Mucosa of rectum (tissue), 2 donors: ENCODE results near the gene TRMT10B.

Experiments
- H3K27ac ChIP-seq, 2 donors: one replicate each; pipeline ENCODE4 v1.7.0; 2013; ENCODE audit warnings: inconsistent platforms in 2 of 2, low read depth in 2 of 2, low read length in 2 of 2
- H3K27me3 ChIP-seq, 2 donors: one replicate each; pipeline ENCODE4 v1.7.0; 2013; ENCODE audit warnings: low read length in 2 of 2; ENCODE audit not compliant: control insufficient read depth in 2 of 2, insufficient read depth in 2 of 2
- H3K36me3 ChIP-seq, 2 donors: one replicate each; pipeline ENCODE4 v1.7.0; 2013; ENCODE audit warnings: low read length in 2 of 2; ENCODE audit not compliant: control insufficient read depth in 2 of 2, insufficient read depth in 2 of 2
- H3K4me1 ChIP-seq, 2 donors: one replicate each; pipeline ENCODE4 v1.7.0; 2013; ENCODE audit warnings: low read length in 2 of 2, mild to moderate bottlenecking in 1 of 2; ENCODE audit not compliant: control insufficient read depth in 2 of 2, insufficient read depth in 2 of 2
- H3K4me3 ChIP-seq, 2 donors: one replicate each; pipeline ENCODE4 v1.7.0; 2013; ENCODE audit warnings: low read length in 2 of 2
- H3K9ac ChIP-seq, 2 donors: one replicate each; pipeline ENCODE4 v1.7.0; 2013; ENCODE audit warnings: low read length in 2 of 2, low read depth in 1 of 2, mild to moderate bottlenecking in 1 of 2
- H3K9me3 ChIP-seq, 2 donors: one replicate each; pipeline ENCODE4 v1.7.0; 2013; ENCODE audit warnings: low read length in 2 of 2; ENCODE audit not compliant: control insufficient read depth in 2 of 2
- donor health status: healthy.
- donor health status: Normal muscosa, but diverticular disease.

The TRMT10B gene

GRCh38 chr9:37769995-37770394 is 16.4 kb downstream of the TRMT10B start:
- Histone ChIP-seq H3K9ac (no peak overlapping the region), H3K9me3 (no peaks in the 10 kb centered on the region), H3K4me3 (no peak overlapping the region), H3K36me3 (peaks cover 5 to 24% of the 10 kb centered on the region in 2 donors), H3K27me3 (no peaks in the 10 kb centered on the region), H3K27ac (no peak overlapping the region), H3K4me1 (no peaks in the 10 kb centered on the region)

- Histone ChIP-seq H3K27me3 (no peaks in the 10 kb centered on the region), H3K27ac (no peak overlapping the region), H3K36me3 (peaks cover 33 to 57% of the 10 kb centered on the region in 2 donors), H3K4me3 (no peak overlapping the region), H3K9me3 (no peaks in the 10 kb centered on the region), H3K9ac (no peak overlapping the region), H3K4me1 (no peaks in the 10 kb centered on the region)
These were observed 21.8 kb downstream of the TRMT10B start for GRCh38 chr9:37775216-37775919.

GRCh38 chr9:37776328-37776727 is 22.7 kb downstream of the TRMT10B start:
- Histone ChIP-seq H3K27me3 (no peaks in the 10 kb centered on the region), H3K4me1 (no peaks in the 10 kb centered on the region), H3K36me3 (peaks cover 30 to 66% of the 10 kb centered on the region in 2 donors), H3K27ac (no peak overlapping the region), H3K4me3 (no peak overlapping the region), H3K9me3 (no peaks in the 10 kb centered on the region), H3K9ac (no peak overlapping the region)

- no peak overlapping the region for H3K9ac ChIP-seq
- H3K36me3 ChIP-seq: peaks cover 43 to 80% of the 10 kb centered on the region in 2 donors
- no peaks in the 10 kb centered on the region for H3K9me3 ChIP-seq
- H3K27me3 ChIP-seq: no peaks in the 10 kb centered on the region
- H3K4me3 ChIP-seq: no peak overlapping the region
- H3K27ac ChIP-seq: no peak overlapping the region
- H3K4me1 ChIP-seq: no peaks in the 10 kb centered on the region
These were observed 24.9 kb downstream of the TRMT10B start for GRCh38 chr9:37778534-37778933.

- peak overlapping the region; percentile 54 to 77 for H3K27ac ChIP-seq
- H3K4me1 ChIP-seq: peaks cover 5 to 8% of the 10 kb centered on the region in 2 donors
- H3K4me3 ChIP-seq: peak overlapping the region; percentile 90 to 96
- no peaks in the 10 kb centered on the region for H3K9me3 ChIP-seq
- no peaks in the 10 kb centered on the region for H3K27me3 ChIP-seq
- H3K9ac ChIP-seq: peak overlapping the region; percentile 78 to 79
- peaks cover 25 to 42% of the 10 kb centered on the region in 2 donors for H3K36me3 ChIP-seq
These were observed 30.6 kb downstream of the TRMT10B start for GRCh38 chr9:37784291-37784615.

- peak within 1 kb of the TSS; percentile 54 to 77 for H3K27ac ChIP-seq
- peak within 1 kb of the TSS; percentile 90 to 96 for H3K4me3 ChIP-seq
- no peaks in the 10 kb centered on the region for H3K27me3 ChIP-seq
- H3K9ac ChIP-seq: peak within 1 kb of the TSS; percentile 78 to 79
- H3K9me3 ChIP-seq: no peaks in the 10 kb centered on the region
- peaks cover 20 to 36% of the 10 kb centered on the region in 2 donors for H3K36me3 ChIP-seq
- peaks cover 5 to 8% of the 10 kb centered on the region in 2 donors for H3K4me1 ChIP-seq
These were observed 31.2 kb downstream of the TRMT10B start, which contains the start of gene EXOSC3 for GRCh38 chr9:37784616-37785483. Gene EXOSC3, minus strand, starts transcription at chr9:37785064. Its CDS starts 20 bp downstream, at chr9:37785044.

GRCh38 chr9:37787059-37787458 is 33.5 kb downstream of the TRMT10B start:
- no peak overlapping the region for H3K4me3 ChIP-seq

GRCh38 chr9:37788332-37788731 is 34.7 kb downstream of the TRMT10B start:
- Histone ChIP-seq H3K9ac (no peak overlapping the region), H3K4me1 (peaks cover 5 to 8% of the 10 kb centered on the region in 2 donors), H3K27ac (no peak overlapping the region), H3K9me3 (no peaks in the 10 kb centered on the region), H3K27me3 (no peaks in the 10 kb centered on the region), H3K4me3 (no peak overlapping the region), H3K36me3 (peaks cover 0 to 2% of the 10 kb centered on the region in 2 donors)

More at GRCh38 chr9:37787059-37787458, 33.5 kb downstream of the TRMT10B start:
- Histone ChIP-seq H3K9me3 (no peaks in the 10 kb centered on the region), H3K4me1 (peaks cover 5 to 8% of the 10 kb centered on the region in 2 donors), H3K9ac (no peak overlapping the region), H3K36me3 (peaks cover 6 to 14% of the 10 kb centered on the region in 2 donors), H3K27ac (no peak overlapping the region), H3K27me3 (no peaks in the 10 kb centered on the region)

- H3K4me1 ChIP-seq: no peaks in the 10 kb centered on the region
- H3K9ac ChIP-seq: no peak overlapping the region
- H3K36me3 ChIP-seq: no peaks in the 10 kb centered on the region
- H3K9me3 ChIP-seq: no peaks in the 10 kb centered on the region
- no peak overlapping the region for H3K27ac ChIP-seq
- H3K4me3 ChIP-seq: no peak overlapping the region
- no peaks in the 10 kb centered on the region for H3K27me3 ChIP-seq
These were observed 36.5 kb downstream of the TRMT10B start for GRCh38 chr9:37790096-37790495.

- no peaks in the 10 kb centered on the region for H3K36me3 ChIP-seq
- no peak overlapping the region for H3K9ac ChIP-seq
- no peaks in the 10 kb centered on the region for H3K9me3 ChIP-seq
- no peaks in the 10 kb centered on the region for H3K4me1 ChIP-seq
- no peaks in the 10 kb centered on the region for H3K27me3 ChIP-seq
- no peak overlapping the region for H3K27ac ChIP-seq
- H3K4me3 ChIP-seq: no peak overlapping the region
These were observed 38.5 kb downstream of the TRMT10B start for GRCh38 chr9:37792122-37792521.
